Activated CD8-positive, alpha-beta T cell treated with anti-CD3 and anti-CD28 coated beads, Interleukin-2, amount 10 ng/mL, durations not matched to agents 7 days and 5 days (primary cell): ENCODE results near the gene APPL1. TPM values are rescaled to one million over a fixed set of nuclear protein-coding genes. Genes with fewer than 3 reads are reported as not detected.

Experiments used
- total RNA-seq, 2 experiments: library from RNA; stranded (reverse); gene quantifications; one replicate each; pipeline ENCODE4 v1.2.3, GENCODE V29; 2021

The APPL1 gene
- total RNA-seq, 2 experiments from 2014 or later = 36.6 to 37.3 TPM

Other genes starting within 250 kb of the APPL1 start
- not detected for gene SPATA12, start 167.1 kb upstream of the APPL1 start, total RNA-seq
- not detected for gene IL17RD, start 62.4 kb upstream of the APPL1 start, total RNA-seq
- under 1 TPM; 0.37 to 0.68 TPM for gene HESX1, start 27.8 kb upstream of the APPL1 start, total RNA-seq
- gene ASB14, start 65.0 kb downstream of the APPL1 start, total RNA-seq = not detected